Glomerular visceral epithelial cell (primary cell): ENCODE measurements around the gene CEP290.
"Not testable (repeated sequence)": the region's sequence is repeated elsewhere in the genome, so short reads cannot be mapped to it uniquely, and the experiment has no call there.

Experiments
- DNase-seq: peaks from one replicate; pipeline ENCODE4 v3.0.0-alpha.2; 2016; ENCODE audit errors: extremely low spot score

The CEP290 gene

DNA sequence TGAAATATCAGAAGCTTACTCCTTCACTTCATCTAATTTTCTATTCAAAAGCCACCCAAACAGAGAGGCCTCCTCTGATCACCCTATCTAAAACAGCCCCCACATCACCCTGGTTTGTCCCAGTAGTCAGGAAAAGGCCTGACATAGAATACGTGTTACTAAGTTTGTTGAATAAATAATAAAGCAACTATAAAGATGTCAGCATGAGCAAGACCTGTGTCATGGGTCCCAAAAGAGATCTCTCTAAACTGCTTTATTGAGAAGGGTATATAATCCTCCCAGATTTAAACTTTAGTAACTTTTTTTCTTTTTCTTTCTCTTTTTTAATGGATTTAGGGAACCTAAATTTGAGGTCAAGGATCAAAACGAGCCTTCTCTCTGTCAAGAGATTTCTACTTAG, 85.3 kb downstream of the CEP290 start:
- DNase-seq, result no peak

DNA sequence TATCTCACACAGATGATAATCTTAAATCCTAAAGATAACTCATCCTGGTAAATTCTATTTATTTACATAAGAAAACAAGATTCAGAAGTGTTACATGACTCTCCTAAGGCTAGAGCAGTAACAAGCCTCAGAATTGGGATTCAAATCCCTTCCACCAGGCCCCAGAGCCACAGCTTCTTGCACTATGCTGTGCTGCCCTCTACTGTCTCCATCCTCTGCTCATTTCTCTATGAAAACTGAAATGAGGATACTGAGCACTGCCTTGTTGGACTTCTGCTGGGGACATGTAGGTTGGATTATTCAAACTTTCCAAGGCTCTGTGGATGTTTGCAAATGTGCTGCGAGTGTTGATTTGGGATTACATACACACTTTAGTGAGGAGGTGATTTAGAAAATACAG, 89.2 kb downstream of the CEP290 start:
- peak; percentile 36 for DNase-seq

DNA sequence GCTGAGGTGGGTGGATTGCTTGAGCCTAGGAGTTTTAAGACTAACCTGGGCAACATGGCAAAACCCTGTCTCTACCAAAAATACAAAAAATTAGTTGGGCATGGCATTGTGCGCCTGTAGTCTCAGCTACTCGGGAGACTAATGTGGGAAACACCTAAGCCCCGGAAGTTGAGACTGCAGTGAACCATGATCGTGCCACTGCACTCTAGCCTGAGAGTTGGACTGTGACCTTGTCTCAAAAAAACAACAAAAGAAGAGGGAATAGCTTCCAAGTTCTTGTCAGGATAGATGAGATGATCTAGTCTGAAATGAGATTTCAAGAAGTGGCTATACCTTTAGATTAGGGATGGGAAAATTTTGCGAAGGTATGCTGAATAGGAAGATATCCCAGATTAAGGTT, 97.9 kb downstream of the CEP290 start:
- no peak for DNase-seq

DNA sequence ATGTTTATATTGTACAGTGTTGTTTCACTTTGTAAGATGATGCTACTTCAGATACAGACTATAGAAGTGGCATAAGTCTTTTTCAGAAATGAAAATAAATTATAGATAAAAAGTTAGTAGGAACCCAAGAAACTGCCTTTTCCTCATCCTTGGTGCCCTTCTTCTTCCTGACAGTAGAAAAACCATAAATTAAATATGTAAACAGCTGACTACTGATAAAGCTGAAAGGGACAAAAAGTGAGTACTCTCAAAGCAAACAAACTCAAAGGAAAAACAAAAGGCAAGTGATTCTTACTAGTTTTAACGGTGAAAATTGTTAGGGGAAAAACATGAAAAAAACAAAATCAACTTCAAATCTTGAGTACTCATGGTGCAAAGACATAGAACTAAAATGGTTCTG, 104.1 kb downstream of the CEP290 start:
- DNase-seq, result no peak

DNA sequence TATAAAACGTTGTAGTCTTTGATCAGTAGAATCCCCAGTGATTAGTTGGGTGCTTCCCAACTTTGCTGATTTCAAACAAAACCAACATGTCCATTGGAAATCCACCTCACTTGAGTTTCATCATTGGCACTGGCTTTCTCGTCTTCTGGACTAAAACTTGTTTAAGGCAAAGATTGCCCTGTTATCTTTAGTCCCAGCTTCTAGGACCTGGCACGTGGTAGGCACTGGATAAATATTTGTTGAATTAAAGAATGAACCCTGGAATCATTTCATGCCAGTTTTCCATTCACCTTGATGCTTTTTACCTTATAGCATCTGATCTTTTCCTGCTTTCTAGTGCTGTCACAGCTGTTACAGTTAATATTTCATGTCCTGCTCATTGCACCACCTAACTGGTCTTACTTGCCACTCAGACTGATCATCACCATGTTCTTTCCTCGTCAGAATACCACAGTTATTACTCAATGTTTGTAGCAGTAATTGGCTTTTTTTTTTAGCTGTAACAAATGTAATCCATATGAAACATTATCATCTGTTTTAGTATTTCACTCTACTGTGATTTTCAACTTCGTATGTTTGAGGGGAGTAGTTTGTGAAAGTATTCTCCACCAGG, 105.4 kb downstream of the CEP290 start:
- peak; percentile 21 for DNase-seq

DNA sequence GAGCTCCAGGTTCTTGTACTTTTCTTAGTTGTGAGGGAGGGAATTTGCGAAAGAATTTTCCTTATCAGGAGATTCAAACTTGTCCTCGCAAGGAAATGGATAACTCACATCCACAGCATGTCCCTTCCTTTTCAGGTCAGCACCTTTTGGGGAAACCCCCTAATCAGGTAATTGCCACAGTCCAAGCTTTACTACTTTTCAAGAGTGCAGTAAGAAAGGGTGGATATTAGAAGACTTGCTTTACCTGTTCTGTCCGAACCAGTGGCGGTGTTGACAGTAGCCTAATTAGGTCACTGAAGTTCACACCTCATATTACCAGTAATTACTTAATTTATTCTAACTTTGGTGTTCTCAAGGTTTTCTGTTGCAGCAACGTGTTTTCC, 106.0 kb downstream of the CEP290 start:
- no peak for DNase-seq

DNA sequence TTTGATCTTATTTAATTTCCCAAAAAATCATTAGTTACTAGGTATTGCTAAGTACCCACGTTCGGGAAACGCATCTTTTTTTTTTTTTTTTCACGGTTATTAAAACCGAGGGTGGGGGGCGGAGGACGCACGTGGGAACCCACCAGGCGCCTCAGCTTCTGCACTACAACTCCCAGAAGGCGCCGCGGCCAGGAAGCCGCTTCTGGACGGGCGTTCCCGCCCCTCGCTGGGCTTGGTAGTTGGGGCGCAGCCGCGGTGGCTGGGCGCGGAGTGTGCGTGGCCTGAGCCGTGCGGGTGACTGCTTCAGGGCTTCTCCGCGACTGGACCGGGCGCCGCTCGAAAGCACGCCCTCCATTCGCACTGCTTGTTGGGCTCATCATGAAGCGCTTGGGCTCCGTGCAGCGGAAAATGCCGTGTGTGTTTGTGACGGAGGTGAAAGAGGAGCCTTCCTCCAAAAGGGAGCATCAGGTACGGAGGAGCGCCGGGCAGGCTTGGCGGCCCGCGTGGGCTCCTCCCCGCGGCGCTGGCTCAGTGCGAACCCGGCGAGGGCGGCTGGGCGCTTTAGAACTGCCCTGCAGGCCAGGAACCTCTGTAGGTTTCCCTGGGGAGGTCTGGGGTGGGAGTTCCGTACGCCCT, 106.5 kb downstream of the CEP290 start:
- DNase-seq, result peak; percentile 80

DNA sequence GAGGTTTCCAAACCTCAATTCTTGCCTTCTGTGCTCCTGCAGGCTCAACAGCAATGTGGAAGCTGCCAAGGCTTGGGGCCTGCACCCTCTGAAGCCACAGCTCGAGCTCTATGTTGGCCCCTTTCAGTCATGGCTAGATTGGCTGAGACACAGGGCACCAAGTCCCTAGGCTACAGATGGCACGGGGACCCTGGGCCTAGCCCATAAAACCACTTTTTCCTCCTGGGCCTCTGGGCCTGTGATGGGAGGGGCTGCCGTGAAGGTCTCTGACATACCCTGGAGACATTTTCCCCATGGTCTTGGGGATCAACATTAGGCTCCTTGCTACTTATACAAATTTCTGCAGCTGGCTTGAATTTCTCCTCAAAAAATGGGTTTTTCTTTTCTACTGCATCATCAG, 110.7 kb downstream of the CEP290 start:
- DNase-seq, result not testable (repeated sequence)

DNA sequence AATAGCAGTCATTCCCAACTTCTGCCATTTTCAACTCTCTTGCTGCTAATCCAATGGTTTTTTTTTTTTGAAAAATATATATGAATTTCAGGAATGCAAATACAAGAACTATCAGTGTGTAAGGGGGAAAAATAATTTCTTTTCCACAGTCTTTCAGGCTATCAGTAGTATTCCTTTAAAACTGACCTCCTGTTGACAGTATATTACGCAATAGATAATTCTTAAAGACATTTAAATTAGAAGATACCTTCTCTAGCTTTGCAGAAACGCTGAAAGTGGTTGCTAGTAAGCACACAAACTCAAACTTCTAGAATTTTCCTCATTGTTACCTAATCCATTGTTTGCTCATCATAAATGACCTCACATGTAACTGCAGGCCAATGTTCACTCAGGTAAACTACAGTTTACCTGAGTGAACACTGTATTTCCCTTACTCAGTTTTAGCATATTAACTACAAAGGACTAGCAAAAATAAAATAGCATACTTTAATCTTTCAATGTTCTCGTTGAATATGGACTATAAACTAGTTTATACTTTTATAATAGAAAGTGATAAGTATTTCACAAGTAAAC, 112.7 kb downstream of the CEP290 start, which contains the start of gene C12orf50:
C12orf50 (minus strand) TSS at position 309 of the 573 bp plus-strand sequence. CDS start 2,439 bp downstream, outside the sequence.
- DNase-seq, result no peak

DNA sequence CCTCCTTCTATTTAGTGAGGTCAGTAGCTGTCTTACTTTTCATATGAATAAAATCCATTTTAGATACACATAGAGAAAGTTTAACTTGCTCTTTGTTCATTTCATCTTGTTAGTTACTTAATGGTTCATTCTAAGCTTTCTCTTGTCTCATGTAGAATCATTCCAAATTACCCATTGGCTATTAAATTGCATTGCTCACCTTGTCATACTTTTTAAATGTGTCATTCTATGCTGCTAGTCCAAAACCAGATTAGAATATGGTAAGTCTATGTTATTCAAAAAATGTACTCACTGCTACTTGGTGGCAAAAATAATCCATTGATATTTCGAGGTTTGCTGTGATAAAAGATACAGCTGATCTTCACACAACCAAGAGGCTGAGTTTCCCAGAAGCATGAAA, 115.7 kb downstream of the CEP290 start:
- no peak for DNase-seq

DNA sequence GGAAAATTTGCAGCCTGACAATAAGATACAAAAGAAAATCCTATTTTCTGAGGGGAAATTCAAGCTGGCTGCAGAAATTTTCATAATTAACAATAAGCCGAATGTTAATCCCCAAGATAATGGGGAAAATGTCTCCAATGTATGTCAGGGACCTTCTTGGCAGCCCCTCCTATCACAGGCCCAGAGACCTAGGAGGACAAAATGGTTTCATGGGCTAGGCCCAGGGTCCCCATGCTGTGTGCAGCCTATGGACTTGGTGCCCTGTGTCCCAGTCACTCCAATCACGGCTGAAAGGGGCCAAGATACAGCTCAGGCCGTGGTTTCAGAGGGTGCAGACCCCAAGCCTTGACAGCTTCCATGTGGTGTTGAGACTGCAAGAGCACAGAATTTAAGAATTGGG, 123.9 kb downstream of the CEP290 start:
- DNase-seq, result no peak

DNA sequence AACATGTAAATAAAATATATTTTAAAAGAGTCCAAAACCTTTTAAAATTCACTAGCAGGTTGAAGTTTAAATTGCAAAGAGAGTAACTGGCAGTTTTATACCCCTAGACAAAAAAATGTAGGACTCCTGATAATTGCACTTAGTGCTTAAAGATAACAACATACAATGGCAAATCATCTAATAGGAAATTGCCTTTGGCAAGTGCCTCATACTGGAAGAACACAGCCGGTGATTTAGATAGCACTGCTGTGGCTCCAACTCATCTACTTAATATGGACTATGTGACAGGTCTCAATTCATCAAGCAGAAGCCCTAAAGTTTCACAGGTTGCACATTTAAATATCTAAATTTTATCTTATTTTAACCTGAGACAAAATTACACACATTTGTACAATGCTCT, 126.1 kb downstream of the CEP290 start:
- DNase-seq, result no peak

DNA sequence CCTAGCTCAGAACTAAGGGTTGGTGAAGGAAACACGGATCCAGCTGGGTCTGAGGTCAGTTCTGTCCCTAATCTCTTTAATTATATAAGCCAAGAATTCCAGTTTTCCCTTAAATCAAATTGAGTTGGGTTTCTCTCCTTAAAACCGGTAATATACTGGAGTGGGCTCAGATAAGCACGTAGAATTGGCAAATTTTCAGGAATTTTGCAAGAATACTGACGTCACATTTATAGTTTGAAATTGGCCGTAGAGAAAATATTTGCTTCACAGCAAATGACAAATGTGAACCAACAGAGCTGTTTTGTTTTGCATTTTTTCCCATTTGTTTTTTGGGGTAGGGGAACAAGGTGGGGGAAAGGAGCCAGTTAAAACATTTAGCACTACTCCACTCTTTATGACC, 130.1 kb downstream of the CEP290 start:
- no peak for DNase-seq

DNA sequence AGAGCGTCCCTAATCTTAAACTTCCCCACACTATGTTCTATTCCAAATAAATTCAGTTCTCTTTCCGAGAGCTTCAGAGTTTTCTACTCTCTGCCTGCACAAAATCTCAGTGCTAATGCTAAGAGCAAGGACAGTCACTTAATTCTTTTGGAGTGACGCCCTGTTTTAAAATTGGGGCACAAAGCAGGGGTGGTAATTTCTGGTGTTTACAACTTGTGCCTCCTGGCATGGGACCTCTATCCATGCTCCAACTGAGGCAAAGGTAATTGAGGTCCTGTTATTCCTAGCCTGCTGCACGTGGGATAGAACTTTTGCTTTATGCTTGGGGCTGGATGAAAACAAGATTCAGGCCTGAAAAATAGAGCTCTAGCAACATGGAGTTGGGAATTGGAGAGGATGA, 135.5 kb downstream of the CEP290 start:
- DNase-seq, result no peak

DNA sequence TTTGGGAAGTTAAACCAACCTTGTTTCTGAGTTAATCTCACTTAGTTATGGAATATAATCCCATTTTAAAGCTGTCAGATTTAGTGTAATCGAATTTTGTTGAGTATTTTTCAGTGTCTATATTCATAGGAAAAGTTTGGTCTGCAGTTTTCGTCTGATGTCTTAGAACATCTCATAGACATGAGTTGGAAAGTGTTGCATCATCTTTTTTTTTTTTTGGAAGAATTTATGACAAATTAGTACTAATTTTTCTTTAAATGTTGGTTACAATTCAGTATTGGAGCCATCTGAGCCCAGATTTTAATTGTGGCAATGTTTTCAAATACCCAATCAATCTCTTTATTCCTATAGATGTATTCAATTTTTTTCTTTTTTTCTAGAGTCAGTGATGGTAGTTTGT, 140.6 kb downstream of the CEP290 start:
- no peak for DNase-seq
